Uterus (tissue), 2 donors: ENCODE measurements around the gene SGMS1.

Source experiments
- POLR2A ChIP-seq, 2 donors: fragments of 450-650 bp; IDR thresholded peaks; one replicate each; pipeline ENCODE4 v1.6.1; 2016; ENCODE audit warnings: antibody characterized with exemption in 2 of 2, mild to moderate bottlenecking in 1 of 2, moderate library complexity in 1 of 2
- TF ChIP-seq, protein P1 (sequence below), 4 experiments: fragments of 200-600 bp in 2 of 4; fragments of 450-650 bp in 2 of 4; sonication (generic) in 2 of 4; IDR thresholded peaks; one replicate each; pipeline ENCODE4 v1.5.1; 2016 to 2019; ENCODE audit warnings: antibody characterized with exemption in 4 of 4, mild to moderate bottlenecking in 2 of 4, moderate library complexity in 1 of 4

GRCh38 chr10:50279489-50279888, 344.3 kb downstream of the SGMS1 start:
- TF ChIP-seq POLR2A (IDR thresholded peaks at IDR 0.05) = no peak
- TF ChIP-seq, protein P1, sequence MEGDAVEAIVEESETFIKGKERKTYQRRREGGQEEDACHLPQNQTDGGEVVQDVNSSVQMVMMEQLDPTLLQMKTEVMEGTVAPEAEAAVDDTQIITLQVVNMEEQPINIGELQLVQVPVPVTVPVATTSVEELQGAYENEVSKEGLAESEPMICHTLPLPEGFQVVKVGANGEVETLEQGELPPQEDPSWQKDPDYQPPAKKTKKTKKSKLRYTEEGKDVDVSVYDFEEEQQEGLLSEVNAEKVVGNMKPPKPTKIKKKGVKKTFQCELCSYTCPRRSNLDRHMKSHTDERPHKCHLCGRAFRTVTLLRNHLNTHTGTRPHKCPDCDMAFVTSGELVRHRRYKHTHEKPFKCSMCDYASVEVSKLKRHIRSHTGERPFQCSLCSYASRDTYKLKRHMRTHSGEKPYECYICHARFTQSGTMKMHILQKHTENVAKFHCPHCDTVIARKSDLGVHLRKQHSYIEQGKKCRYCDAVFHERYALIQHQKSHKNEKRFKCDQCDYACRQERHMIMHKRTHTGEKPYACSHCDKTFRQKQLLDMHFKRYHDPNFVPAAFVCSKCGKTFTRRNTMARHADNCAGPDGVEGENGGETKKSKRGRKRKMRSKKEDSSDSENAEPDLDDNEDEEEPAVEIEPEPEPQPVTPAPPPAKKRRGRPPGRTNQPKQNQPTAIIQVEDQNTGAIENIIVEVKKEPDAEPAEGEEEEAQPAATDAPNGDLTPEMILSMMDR (IDR thresholded peaks at IDR 0.05) = no peak
